Measurements from ENCODE around the gene ANKRD30B. TPM values are rescaled to one million over a fixed set of nuclear protein-coding genes. Genes with fewer than 3 reads are reported as not detected.
"Not testable (repeated sequence)": the region's sequence is repeated elsewhere in the genome, so short reads cannot be mapped to it uniquely, and the experiment has no call there.

The ANKRD30B gene
- total RNA-seq, 1 donor from 2014 or later, result not detected

DNA sequence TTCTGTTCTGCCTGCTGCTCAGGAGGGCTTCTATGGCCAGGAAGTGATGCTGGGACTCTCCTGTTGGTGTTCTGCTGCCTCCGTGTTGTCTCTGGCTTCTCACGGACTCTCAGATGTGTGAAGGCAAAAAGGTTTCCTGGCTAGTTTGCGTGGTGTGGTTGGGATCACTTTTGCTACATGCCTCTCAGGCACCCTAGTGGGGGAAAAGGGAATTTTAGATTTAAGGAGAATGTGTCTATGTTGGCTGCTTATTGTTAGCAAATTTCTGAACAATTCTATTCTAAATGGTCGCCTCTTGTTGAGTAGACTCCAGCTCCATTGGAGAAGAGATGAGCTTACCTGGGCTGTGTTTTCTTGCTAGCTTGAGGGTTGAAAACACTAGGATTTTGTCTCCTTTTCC lies 120.9 kb downstream of the ANKRD30B start:
- H3K36me3 Mint-ChIP-seq (ENCODE audit: low read depth); H3K27me3 Mint-ChIP-seq (ENCODE audit: insufficient read depth); H3K4me3 Mint-ChIP-seq; H3K9me3 Mint-ChIP-seq; intact Hi-C loops (cut with micrococcal nuclease); H3K4me1 Mint-ChIP-seq (ENCODE audit: low read depth); DNase-seq (ENCODE audit: low spot score); H3K27ac Mint-ChIP-seq: not testable (repeated sequence)

DNA sequence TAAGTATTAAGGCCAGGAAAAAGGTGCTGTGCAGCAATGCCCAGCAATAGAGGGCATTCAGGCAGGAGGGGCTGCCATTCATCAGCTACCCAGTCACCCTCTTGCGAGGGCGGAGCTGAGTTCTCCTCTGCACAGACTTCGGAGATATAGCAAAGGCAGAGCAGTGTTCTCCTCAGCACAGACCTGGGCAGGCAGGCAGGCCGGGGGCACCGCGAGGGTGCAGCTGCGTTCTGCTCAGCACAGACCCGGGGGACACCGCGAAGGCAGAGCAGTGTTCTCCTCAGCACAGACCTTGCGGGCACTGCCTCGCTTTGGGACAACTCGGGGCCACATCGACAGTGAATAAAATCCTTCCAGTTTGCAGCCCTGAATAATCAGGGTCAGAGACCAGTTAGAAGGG lies 130.9 kb downstream of the ANKRD30B start:
- H3K9me3 Mint-ChIP-seq; H3K4me1 Mint-ChIP-seq (ENCODE audit: low read depth); H3K27ac Mint-ChIP-seq; intact Hi-C loops (cut with micrococcal nuclease); H3K36me3 Mint-ChIP-seq (ENCODE audit: low read depth); DNase-seq (ENCODE audit: low spot score); H3K4me3 Mint-ChIP-seq; H3K27me3 Mint-ChIP-seq (ENCODE audit: insufficient read depth): not testable (repeated sequence)

DNA sequence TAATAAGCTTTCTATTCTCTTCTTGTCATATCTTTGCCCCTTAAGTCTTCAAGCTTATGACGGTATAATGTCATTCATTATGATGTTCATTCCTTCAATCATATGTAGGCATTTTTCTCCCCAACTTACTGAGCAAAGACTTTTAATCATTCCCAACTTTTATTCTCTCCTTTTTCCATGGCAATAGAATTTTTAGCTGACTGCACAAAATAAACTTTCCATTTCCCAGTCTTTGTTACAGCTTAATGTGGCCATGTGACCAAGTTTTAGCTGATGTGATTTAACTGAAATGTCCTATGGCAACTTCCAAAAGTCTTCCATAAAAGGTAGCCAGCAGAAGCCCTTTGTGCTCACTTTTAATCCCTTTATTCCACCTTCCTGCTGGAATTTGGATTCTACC lies 152.5 kb downstream of the ANKRD30B start:
- intact Hi-C loops (cut with micrococcal nuclease), result no loop called here
- Mint-ChIP-seq H3K36me3 (ENCODE audit: low read depth) (no peaks in the 10 kb centered on the region), H3K27ac (no peak overlapping the region), H3K9me3 (peaks cover 3% of the 10 kb centered on the region), H3K4me1 (ENCODE audit: low read depth) (no peaks in the 10 kb centered on the region), H3K27me3 (ENCODE audit: insufficient read depth) (no peaks in the 10 kb centered on the region), H3K4me3 (no peak overlapping the region)
- no peak for DNase-seq (ENCODE audit: low spot score)

Other genes starting within 250 kb of the ANKRD30B start
- not detected in 2 replicates for gene POTEC, start 204.6 kb upstream of the ANKRD30B start, total RNA-seq